Osteoblast (primary cell): Measurements from ENCODE around the gene PI4KA. TPM values are rescaled to one million over a fixed set of nuclear protein-coding genes. Genes with fewer than 3 reads are reported as not detected.

Experiments
- DNase-seq: peaks from one replicate; pipeline ENCODE4 v3.0.0; 2011; ENCODE audit warnings: low spot score, mixed read lengths; ENCODE audit not compliant: insufficient read length; ENCODE audit errors: missing footprints
- H2AFZ ChIP-seq: 2 replicates; pipeline ENCODE4 v1.6.0; 2011; ENCODE audit warnings: mild to moderate bottlenecking, low read length
- H3K27ac ChIP-seq: 2 replicates; pipeline ENCODE4 v1.5.1; 2011; ENCODE audit warnings: mild to moderate bottlenecking, low read depth, low read length, moderate library complexity
- H3K27me3 ChIP-seq: 2 replicates; pipeline ENCODE4 v1.6.0; 2012; ENCODE audit warnings: mild to moderate bottlenecking, control low read depth, inconsistent platforms, low read length, moderate library complexity; ENCODE audit not compliant: insufficient read depth
- H3K36me3 ChIP-seq: 2 replicates; pipeline ENCODE4 v1.5.1; 2011; ENCODE audit warnings: mild to moderate bottlenecking, low read length, control low read depth, moderate library complexity; ENCODE audit not compliant: insufficient read depth
- H3K4me1 ChIP-seq: 2 replicates; pipeline ENCODE4 v1.5.1; 2011; ENCODE audit warnings: mild to moderate bottlenecking, low read length, control low read depth, moderate library complexity; ENCODE audit not compliant: insufficient read depth
- H3K4me2 ChIP-seq: 2 replicates; pipeline ENCODE4 v1.6.0; 2011; ENCODE audit warnings: mild to moderate bottlenecking, low read length; ENCODE audit not compliant: insufficient read depth
- H3K4me3 ChIP-seq: fragments of 200-600 bp; sonication (generic); 3 replicates; pipeline ENCODE4 v1.5.1; 2012; ENCODE audit warnings: mild to moderate bottlenecking, low read length, inconsistent platforms; ENCODE audit not compliant: insufficient read depth
- H3K79me2 ChIP-seq: 2 replicates; pipeline ENCODE4 v1.6.0; 2012; ENCODE audit warnings: mild to moderate bottlenecking, low read length, control low read depth, inconsistent platforms; ENCODE audit not compliant: insufficient read depth
- H3K9me3 ChIP-seq: 2 replicates; pipeline ENCODE4 v1.5.1; 2011; ENCODE audit warnings: low read depth, low read length, control low read depth
- H4K20me1 ChIP-seq: 2 replicates; pipeline ENCODE4 v1.6.0; 2012; ENCODE audit warnings: mild to moderate bottlenecking, low read length, control low read depth; ENCODE audit not compliant: insufficient read depth
- total RNA-seq: library from RNA; depleted of rRNA; stranded (reverse); fragments of >200 nt; gene quantifications from 2 replicates; pipeline ENCODE4 v1.2.3, GENCODE V29; 2012
- TF ChIP-seq, protein P1 (sequence below): IDR thresholded peaks from 2 replicates; pipeline ENCODE4 v1.5.1; 2011; ENCODE audit warnings: mild to moderate bottlenecking, low read depth, low read length, moderate library complexity; ENCODE audit errors: extremely low read depth

PI4KA gene
- total RNA-seq, 1 donor = 61.9 TPM

DNA sequence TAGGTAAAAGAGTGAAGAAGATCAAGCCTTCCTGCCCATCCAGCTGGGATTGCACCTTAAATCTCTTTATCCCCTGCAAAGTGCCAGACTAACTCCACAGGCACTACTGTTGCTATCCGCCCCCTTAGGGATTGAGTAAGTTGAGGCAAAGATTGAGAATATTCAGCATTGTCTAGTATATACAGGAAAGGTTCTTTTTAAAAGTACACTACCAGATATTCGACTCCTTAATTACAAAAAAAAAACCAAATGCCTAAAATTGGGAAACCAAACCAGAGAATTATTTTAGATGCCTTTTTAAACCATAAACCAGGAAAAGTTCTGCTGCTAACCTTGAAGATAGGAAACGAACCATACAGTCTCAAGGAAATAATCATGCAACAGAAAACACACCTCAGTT is 73.2 kb downstream of the PI4KA start:
- no peak overlapping the region for H3K4me2 ChIP-seq
- H3K27ac ChIP-seq = no peak overlapping the region
- H3K4me3 ChIP-seq = no peak overlapping the region
- H3K4me1 ChIP-seq = peaks cover 34% of the 10 kb centered on the region
- H2AFZ ChIP-seq = no peak overlapping the region
- H3K27me3 ChIP-seq = no peaks in the 10 kb centered on the region
- TF ChIP-seq, protein P1, sequence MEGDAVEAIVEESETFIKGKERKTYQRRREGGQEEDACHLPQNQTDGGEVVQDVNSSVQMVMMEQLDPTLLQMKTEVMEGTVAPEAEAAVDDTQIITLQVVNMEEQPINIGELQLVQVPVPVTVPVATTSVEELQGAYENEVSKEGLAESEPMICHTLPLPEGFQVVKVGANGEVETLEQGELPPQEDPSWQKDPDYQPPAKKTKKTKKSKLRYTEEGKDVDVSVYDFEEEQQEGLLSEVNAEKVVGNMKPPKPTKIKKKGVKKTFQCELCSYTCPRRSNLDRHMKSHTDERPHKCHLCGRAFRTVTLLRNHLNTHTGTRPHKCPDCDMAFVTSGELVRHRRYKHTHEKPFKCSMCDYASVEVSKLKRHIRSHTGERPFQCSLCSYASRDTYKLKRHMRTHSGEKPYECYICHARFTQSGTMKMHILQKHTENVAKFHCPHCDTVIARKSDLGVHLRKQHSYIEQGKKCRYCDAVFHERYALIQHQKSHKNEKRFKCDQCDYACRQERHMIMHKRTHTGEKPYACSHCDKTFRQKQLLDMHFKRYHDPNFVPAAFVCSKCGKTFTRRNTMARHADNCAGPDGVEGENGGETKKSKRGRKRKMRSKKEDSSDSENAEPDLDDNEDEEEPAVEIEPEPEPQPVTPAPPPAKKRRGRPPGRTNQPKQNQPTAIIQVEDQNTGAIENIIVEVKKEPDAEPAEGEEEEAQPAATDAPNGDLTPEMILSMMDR = no peak
- H3K36me3 ChIP-seq = peaks cover 13% of the 10 kb centered on the region
- no peaks in the 10 kb centered on the region for H3K9me3 ChIP-seq
- no peaks in the 10 kb centered on the region for H3K79me2 ChIP-seq
- no peak for DNase-seq
- peaks cover 7% of the 10 kb centered on the region for H4K20me1 ChIP-seq

DNA sequence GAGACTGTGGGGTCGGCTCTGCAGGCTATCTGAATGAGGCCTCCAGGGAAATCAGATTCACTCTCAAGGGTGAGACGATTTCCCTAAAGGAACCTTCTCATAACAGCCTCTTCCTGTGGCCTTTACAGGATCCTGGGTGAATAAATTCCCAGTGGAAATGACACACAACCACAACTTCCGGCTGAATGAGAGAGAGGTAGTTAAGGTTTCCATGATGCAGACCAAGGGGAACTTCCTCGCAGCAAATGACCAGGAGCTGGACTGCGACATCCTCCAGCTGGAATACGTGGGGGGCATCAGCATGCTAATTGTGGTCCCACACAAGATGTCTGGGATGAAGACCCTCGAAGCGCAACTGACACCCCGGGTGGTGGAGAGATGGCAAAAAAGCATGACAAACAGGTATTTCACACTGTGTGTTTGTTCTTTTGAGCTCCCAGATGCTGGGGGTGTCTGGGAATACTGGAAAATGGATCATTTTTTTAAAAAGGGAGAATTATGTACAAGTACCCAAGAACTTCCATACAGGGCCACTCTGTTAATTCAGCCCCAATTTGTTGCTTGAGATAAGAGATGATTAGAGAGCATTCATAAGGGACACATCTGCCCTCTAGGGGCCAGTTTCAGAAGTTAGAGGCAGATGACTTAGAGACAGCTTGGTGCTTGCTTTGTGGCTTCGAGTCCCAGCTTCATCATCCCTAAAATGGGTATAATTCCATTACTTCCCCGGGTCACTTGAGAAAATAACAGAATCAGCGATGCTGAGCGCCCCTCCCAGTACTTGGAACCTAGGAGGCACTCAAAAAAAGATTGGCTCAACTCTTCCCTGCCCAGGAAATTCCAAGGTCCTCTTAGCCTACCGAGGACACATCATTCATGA is 74.5 kb downstream of the PI4KA start:
- Histone ChIP-seq H3K4me3 (peak overlapping the region; percentile 0), H3K27me3 (no peaks in the 10 kb centered on the region), H3K9me3 (no peaks in the 10 kb centered on the region), H3K4me1 (peaks cover 45% of the 10 kb centered on the region), H2AFZ (no peak overlapping the region), H3K4me2 (peak overlapping the region; percentile 52), H3K36me3 (peaks cover 15% of the 10 kb centered on the region), H3K79me2 (no peaks in the 10 kb centered on the region), H4K20me1 (peaks cover 7% of the 10 kb centered on the region), H3K27ac (peak overlapping the region; percentile 92)
- TF ChIP-seq, protein P1 = peak; percentile 83
- peak; percentile 90 for DNase-seq

DNA sequence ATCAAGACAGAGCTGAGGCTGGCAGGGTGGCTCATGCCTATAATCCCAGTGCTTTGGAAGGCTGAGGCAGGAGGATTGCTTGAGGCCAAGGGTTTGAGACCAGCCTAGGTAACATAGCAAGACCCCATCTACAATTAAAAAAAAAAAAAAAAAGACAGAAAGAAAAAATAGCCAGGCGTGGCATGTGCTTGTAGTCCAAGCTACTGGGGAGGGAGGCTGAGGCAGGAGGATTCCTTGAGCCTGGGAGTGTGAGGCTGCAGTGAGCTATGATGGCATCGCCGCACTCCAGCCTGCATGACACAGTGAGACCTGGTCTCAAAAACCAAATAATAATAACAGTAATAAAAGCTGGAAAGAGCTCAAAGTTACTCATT is 75.3 kb downstream of the PI4KA start:
- Histone ChIP-seq H3K4me2 (peak overlapping the region; percentile 52), H3K36me3 (peaks cover 14% of the 10 kb centered on the region), H3K4me3 (no peak overlapping the region), H3K9me3 (no peaks in the 10 kb centered on the region), H3K4me1 (peaks cover 47% of the 10 kb centered on the region), H3K27me3 (no peaks in the 10 kb centered on the region), H2AFZ (no peak overlapping the region), H3K27ac (peak overlapping the region; percentile 92), H3K79me2 (no peaks in the 10 kb centered on the region), H4K20me1 (peaks cover 7% of the 10 kb centered on the region)
- DNase-seq = no peak
- TF ChIP-seq, protein P1 = no peak

DNA sequence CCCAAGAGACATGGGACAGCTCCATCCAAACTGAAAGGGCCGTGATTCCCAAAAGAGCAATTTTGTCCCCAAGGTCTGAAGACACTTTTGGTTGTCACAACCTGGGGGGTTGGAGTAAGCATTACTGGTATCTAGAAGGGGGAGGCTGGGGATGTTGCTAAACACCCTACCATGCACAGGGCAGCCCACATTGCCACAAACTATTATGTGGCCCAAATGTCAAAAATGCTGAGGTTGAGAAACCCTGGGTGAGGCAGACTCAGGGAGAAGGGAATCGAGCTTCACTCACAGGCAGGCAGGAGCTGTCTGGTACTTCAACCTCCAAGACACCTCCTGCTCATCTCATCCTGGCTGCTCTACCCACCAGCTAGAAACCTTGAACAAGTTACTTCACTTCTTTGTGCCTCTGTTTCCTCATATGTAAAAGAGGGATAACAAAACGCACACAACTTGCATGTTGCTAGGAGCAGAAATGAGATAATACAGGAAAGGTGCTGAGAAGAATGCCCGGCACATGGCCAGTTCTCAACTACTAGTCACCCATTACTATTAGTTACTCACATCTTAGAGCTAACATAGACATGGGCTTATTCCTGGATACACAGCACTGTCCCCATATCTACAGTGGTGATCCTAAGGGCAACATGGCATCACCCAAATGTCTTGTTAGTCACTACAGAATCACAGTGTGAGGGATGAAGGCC is 75.9 kb downstream of the PI4KA start:
- no peak for DNase-seq
- Histone ChIP-seq H3K4me1 (peaks cover 53% of the 10 kb centered on the region), H3K79me2 (no peaks in the 10 kb centered on the region), H3K27ac (peak overlapping the region; percentile 92), H2AFZ (no peak overlapping the region), H3K9me3 (no peaks in the 10 kb centered on the region), H3K36me3 (peaks cover 10% of the 10 kb centered on the region), H3K4me3 (no peak overlapping the region), H3K27me3 (no peaks in the 10 kb centered on the region), H4K20me1 (peaks cover 7% of the 10 kb centered on the region), H3K4me2 (peak overlapping the region; percentile 52)
- TF ChIP-seq, protein P1 = no peak
